ENCODE results near the gene ZRSR2.

ZRSR2 gene

DNA sequence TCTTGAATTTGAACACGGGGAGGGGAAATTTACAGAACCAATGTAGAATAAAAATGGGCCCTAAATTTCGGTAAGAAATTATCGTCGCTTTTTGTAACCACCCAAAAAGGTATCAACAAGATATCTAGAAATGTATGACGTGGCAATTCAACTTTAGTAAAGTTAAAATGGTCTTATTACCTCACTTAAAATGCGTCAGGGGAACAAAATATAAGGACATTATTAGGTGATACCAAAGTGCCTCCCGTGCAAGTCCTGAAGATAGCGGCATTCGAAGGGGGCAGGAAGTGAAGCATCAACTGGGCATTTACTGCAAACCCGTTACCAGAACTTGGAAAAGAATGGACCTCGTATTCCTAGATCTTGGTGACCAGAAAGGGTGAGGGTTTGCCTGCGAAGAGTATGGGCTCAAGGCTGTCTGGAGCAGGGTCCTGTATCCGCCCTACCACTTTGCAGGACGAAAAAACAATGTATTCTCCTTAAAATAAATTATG lies 63.3 kb downstream of the ZRSR2 start:
- Histone ChIP-seq H3K4me1 (ENCODE audit: control insufficient read depth, insufficient read depth, low read length) (no peaks in the 10 kb centered on the region), H3K36me3 (ENCODE audit: control insufficient read depth, insufficient read depth, low read length) (no peaks in the 10 kb centered on the region), H3K27me3 (ENCODE audit: control insufficient read depth, insufficient read depth, low read length, poor library complexity, severe bottlenecking) (no peaks in the 10 kb centered on the region), H3K4me3 (ENCODE audit: insufficient read depth, low read depth, low read length) (peak overlapping the region; percentile 66), H3K9me3 (ENCODE audit: control insufficient read depth, low read length) (no peaks in the 10 kb centered on the region), H3K27ac (ENCODE audit: insufficient read depth, low read depth, low read length, poor library complexity, severe bottlenecking) (peak overlapping the region; percentile 74)
- 1% methylated on average over 9 to 14 of the region's 14 CpGs for WGBS, 2 experiments

DNA sequence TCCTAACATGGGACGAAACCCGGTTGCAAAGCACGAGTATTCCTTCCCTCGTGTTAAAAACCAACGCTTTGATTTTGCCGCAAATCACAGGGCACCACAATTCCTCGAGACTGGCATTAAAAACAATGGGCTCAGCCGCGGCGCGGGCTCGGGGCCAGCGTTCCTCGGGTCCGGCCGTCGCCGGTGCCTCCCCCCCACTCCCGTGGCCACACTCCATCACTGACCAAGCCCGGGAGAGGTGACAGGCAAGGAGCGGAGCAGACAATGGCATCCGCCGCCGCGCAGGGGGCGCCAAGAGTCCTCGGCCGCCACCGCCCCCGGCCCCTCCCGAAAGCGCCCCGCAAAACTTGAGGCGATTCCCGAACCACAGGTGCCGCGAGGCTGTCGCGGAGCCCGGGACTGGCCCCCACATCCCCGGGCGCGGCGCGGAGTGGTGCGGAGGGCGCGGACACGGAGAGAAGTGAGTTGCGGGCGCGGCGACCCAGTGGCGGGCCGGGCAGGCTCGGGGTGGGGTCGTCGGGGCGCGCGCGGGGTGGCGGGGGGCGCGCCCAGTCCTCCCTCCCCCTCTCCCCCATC lies 63.9 kb downstream of the ZRSR2 start:
- Histone ChIP-seq H3K9me3 (ENCODE audit: control insufficient read depth, low read length) (no peaks in the 10 kb centered on the region), H3K4me3 (ENCODE audit: insufficient read depth, low read depth, low read length) (peak overlapping the region; percentile 66), H3K27ac (ENCODE audit: insufficient read depth, low read depth, low read length, poor library complexity, severe bottlenecking) (peak overlapping the region; percentile 74), H3K4me1 (ENCODE audit: control insufficient read depth, insufficient read depth, low read length) (no peaks in the 10 kb centered on the region), H3K36me3 (ENCODE audit: control insufficient read depth, insufficient read depth, low read length) (no peaks in the 10 kb centered on the region), H3K27me3 (ENCODE audit: control insufficient read depth, insufficient read depth, low read length, poor library complexity, severe bottlenecking) (no peaks in the 10 kb centered on the region)
- WGBS, 2 experiments: 0% methylated on average over 53 to 55 of the region's 65 CpGs

DNA sequence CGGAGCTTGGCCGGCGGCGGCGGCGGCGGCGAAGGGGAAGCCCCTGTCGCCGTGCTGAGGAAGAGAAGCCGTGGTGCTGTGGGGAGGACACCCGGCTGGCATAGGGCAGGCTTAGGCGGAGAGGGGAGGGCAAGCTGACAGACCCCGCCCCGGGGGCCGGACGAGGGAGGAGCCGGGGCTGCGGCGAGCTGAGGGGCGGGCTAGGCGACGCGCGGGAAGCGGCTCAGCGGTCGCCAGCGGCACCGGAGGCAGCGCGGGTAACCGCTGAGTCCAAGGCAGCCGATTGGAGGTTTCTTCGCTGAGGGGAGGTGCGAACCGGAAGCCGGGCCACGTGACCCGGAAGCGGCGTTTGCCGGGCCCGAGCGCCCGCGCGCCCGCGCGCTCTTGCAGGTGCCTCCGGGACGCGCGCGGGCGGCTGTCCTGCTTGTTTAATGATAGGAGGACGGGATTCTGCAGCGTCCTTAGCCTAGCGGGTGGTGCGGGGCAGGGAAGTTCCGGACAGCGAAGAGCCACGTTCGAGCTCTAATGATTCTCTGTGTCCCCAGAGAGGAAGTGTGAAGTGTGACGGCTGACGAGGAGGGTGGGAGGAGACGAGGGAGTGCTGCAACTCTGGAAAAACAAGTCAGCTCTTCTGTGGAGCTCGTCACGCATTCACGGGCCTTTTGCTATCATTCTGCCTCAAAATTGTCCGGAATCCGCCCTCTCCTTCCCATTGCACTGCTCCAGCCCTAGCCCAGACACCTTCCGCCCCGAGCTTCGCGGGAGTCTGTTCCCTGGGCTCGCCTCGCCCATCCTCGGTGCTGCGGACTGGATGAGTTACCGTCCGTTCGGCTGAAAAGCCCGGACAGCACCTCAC lies 64.7 kb downstream of the ZRSR2 start, which contains the start of gene AP1S2:
TSS of gene AP1S2 (minus strand) at position 102 of the 856 bp plus-strand sequence. CDS start 2,289 bp downstream, outside the sequence.
- Histone ChIP-seq H3K27me3 (ENCODE audit: control insufficient read depth, insufficient read depth, low read length, poor library complexity, severe bottlenecking) (no peaks in the 10 kb centered on the region), H3K4me3 (ENCODE audit: insufficient read depth, low read depth, low read length) (peak within 1 kb of the TSS; percentile 66), H3K36me3 (ENCODE audit: control insufficient read depth, insufficient read depth, low read length) (no peaks in the 10 kb centered on the region), H3K27ac (ENCODE audit: insufficient read depth, low read depth, low read length, poor library complexity, severe bottlenecking) (peak within 1 kb of the TSS; percentile 74), H3K9me3 (ENCODE audit: control insufficient read depth, low read length) (no peaks in the 10 kb centered on the region), H3K4me1 (ENCODE audit: control insufficient read depth, insufficient read depth, low read length) (no peaks in the 10 kb centered on the region)
- WGBS, 2 experiments: 0% methylated on average over 85 of the region's 85 CpGs

DNA sequence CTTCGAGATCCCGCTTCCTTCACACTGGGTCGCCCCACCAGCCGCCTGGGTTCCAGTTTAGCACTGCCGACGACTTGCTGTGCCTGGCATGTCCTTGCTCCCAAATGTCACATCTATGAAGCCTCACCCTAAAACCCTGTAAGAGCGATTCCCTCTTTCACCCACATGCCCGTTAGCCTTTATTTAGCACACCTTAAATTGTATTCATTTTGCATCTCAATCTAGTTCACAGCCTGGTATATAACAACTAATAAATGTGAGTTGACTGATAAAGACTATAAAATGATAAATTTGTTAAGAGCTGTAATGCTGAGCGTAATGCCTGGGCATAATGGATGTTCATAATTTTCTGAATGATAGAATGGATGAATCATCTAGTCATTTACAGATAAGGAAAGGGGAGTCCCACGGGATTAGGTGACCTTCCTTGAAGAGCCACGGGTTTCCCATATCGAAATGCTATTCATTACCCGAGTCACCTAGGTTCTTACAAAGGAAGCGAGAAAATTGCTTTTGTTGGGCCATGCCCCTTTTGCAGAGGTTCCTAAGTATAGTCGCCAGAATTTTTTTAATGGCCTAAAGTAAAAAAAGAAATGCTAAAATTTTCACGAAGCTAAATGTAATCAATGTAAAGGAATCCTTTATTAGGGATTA lies 65.4 kb downstream of the ZRSR2 start:
- H3K9me3 ChIP-seq (ENCODE audit: control insufficient read depth, low read length): no peaks in the 10 kb centered on the region
- H3K36me3 ChIP-seq (ENCODE audit: control insufficient read depth, insufficient read depth, low read length): no peaks in the 10 kb centered on the region
- H3K27ac ChIP-seq (ENCODE audit: insufficient read depth, low read depth, low read length, poor library complexity, severe bottlenecking): peak overlapping the region; percentile 62
- H3K27me3 ChIP-seq (ENCODE audit: control insufficient read depth, insufficient read depth, low read length, poor library complexity, severe bottlenecking): no peaks in the 10 kb centered on the region
- no peaks in the 10 kb centered on the region for H3K4me1 ChIP-seq (ENCODE audit: control insufficient read depth, insufficient read depth, low read length)
- H3K4me3 ChIP-seq (ENCODE audit: insufficient read depth, low read depth, low read length): peak overlapping the region; percentile 66
- WGBS, 2 experiments: 11 to 15% methylated on average over 14 to 15 of the region's 16 CpGs

DNA sequence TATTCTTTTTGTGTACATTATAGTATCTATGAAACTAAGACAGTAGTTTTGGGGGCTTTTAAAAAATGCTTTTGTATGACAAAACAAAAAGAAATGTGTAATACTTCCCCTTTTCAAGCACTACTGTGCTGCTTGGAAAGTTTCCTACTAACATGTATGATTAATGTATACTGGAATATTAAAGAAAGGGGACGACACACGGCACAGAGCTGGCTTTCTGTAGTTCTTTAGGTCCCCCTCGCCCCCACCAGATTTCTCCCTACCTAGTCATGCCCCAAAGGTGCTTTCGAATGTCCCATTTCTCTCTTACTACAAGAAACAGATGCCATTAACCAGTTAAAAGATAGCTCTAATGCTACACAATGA lies 65.9 kb downstream of the ZRSR2 start:
- no peaks in the 10 kb centered on the region for H3K4me1 ChIP-seq (ENCODE audit: control insufficient read depth, insufficient read depth, low read length)
- H3K27me3 ChIP-seq (ENCODE audit: control insufficient read depth, insufficient read depth, low read length, poor library complexity, severe bottlenecking): no peaks in the 10 kb centered on the region
- no peak overlapping the region for H3K27ac ChIP-seq (ENCODE audit: insufficient read depth, low read depth, low read length, poor library complexity, severe bottlenecking)
- 56 to 61% methylated on average over 4 of the region's 4 CpGs for WGBS, 2 experiments
- peak overlapping the region; percentile 66 for H3K4me3 ChIP-seq (ENCODE audit: insufficient read depth, low read depth, low read length)
- no peaks in the 10 kb centered on the region for H3K36me3 ChIP-seq (ENCODE audit: control insufficient read depth, insufficient read depth, low read length)
- no peaks in the 10 kb centered on the region for H3K9me3 ChIP-seq (ENCODE audit: control insufficient read depth, low read length)

DNA sequence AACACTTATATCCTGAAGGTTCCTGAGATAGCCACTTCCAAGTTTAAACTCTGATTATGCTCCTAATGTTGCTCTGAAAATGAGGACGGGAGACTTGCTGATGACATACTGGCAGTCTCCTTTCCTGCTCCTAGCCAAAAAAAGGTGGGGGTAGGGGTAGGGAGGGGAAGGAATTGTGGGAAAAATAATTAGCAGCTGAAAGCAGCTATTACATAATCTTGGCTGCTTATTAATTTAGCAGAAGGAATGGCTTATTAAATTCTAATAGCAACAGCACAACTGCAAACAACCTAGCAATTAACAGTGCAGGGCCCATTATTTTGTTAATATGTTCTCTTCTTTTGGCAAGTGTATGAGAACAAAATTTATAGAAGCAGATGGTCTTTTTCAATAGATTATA lies 66.4 kb downstream of the ZRSR2 start:
- H3K36me3 ChIP-seq (ENCODE audit: control insufficient read depth, insufficient read depth, low read length): no peaks in the 10 kb centered on the region
- H3K9me3 ChIP-seq (ENCODE audit: control insufficient read depth, low read length): no peaks in the 10 kb centered on the region
- H3K27me3 ChIP-seq (ENCODE audit: control insufficient read depth, insufficient read depth, low read length, poor library complexity, severe bottlenecking): no peaks in the 10 kb centered on the region
- H3K4me1 ChIP-seq (ENCODE audit: control insufficient read depth, insufficient read depth, low read length): no peaks in the 10 kb centered on the region
- H3K4me3 ChIP-seq (ENCODE audit: insufficient read depth, low read depth, low read length): no peak overlapping the region
- 11 to 52% methylated on average over 1 of the region's 1 CpG for WGBS, 2 experiments
- no peak overlapping the region for H3K27ac ChIP-seq (ENCODE audit: insufficient read depth, low read depth, low read length, poor library complexity, severe bottlenecking)

DNA sequence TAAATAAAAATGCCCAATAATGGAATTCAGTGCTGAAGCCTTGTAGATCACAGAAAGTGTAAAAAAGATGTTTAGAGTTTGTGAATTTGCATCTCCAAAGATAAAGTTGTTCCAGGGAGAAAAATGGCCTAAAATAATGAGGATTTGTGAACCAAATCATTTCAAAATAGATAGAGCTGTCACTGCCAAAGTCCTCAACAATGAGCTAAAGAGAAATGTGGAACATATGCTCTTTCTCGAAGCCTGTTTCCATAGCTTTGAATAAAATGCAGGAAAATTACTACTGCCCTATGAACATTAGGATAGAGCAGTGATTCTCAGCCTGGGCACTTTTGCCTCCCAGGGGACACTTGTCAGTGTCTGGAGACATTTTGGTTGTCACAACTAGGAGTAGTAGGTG lies 67.8 kb downstream of the ZRSR2 start:
- 92 to 100% methylated on average over 1 of the region's 1 CpG for WGBS, 2 experiments
- Histone ChIP-seq H3K9me3 (ENCODE audit: control insufficient read depth, low read length) (no peaks in the 10 kb centered on the region), H3K27me3 (ENCODE audit: control insufficient read depth, insufficient read depth, low read length, poor library complexity, severe bottlenecking) (no peaks in the 10 kb centered on the region), H3K36me3 (ENCODE audit: control insufficient read depth, insufficient read depth, low read length) (no peaks in the 10 kb centered on the region), H3K4me3 (ENCODE audit: insufficient read depth, low read depth, low read length) (no peak overlapping the region), H3K27ac (ENCODE audit: insufficient read depth, low read depth, low read length, poor library complexity, severe bottlenecking) (no peak overlapping the region), H3K4me1 (ENCODE audit: control insufficient read depth, insufficient read depth, low read length) (no peaks in the 10 kb centered on the region)

DNA sequence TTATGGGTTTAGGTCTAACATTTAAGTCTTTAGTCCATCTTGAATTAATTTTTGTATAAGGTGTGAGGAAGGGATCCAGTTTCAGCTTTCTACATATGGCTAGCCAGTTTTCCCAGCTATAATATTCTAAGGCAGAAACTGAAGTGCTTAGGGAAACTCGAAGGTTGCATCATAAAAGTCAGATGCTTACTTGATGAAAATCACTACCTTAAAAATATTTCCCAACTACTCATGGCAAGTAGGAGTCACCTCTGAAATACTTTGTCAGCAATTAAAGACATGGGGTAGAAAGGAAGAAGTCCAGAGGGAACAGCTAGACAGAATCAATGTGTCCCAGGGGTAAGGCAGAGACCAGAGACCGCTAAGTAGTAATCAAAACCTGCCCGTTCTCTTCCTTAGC lies 70.6 kb downstream of the ZRSR2 start:
- H3K9me3 ChIP-seq (ENCODE audit: control insufficient read depth, low read length): no peaks in the 10 kb centered on the region
- no peak overlapping the region for H3K27ac ChIP-seq (ENCODE audit: insufficient read depth, low read depth, low read length, poor library complexity, severe bottlenecking)
- no peaks in the 10 kb centered on the region for H3K27me3 ChIP-seq (ENCODE audit: control insufficient read depth, insufficient read depth, low read length, poor library complexity, severe bottlenecking)
- WGBS, 2 experiments: 88 to 93% methylated on average over 3 of the region's 3 CpGs
- no peaks in the 10 kb centered on the region for H3K36me3 ChIP-seq (ENCODE audit: control insufficient read depth, insufficient read depth, low read length)
- no peaks in the 10 kb centered on the region for H3K4me1 ChIP-seq (ENCODE audit: control insufficient read depth, insufficient read depth, low read length)
- no peak overlapping the region for H3K4me3 ChIP-seq (ENCODE audit: insufficient read depth, low read depth, low read length)

DNA sequence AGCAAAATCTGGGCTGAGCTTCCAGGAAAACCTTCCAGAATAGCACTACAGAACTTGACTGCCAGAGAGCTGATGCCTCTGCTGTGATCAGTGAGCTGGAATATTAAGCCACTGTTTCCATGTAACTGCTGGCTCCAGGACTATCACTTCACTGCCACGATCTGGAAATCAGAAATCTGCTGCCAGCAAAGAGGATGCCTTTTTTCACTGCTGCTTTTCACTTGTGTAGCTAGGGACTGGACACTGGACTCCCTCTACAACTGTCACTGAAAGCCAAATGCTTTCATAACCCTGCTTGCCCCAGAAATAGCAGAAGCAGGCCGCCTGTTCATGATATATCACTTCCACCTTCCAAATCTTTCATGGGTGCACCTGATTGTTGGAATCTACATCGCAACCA lies 73.7 kb downstream of the ZRSR2 start:
- Histone ChIP-seq H3K36me3 (ENCODE audit: control insufficient read depth, insufficient read depth, low read length) (no peaks in the 10 kb centered on the region), H3K4me3 (ENCODE audit: insufficient read depth, low read depth, low read length) (no peak overlapping the region), H3K27ac (ENCODE audit: insufficient read depth, low read depth, low read length, poor library complexity, severe bottlenecking) (no peak overlapping the region), H3K9me3 (ENCODE audit: control insufficient read depth, low read length) (no peaks in the 10 kb centered on the region), H3K4me1 (ENCODE audit: control insufficient read depth, insufficient read depth, low read length) (no peaks in the 10 kb centered on the region), H3K27me3 (ENCODE audit: control insufficient read depth, insufficient read depth, low read length, poor library complexity, severe bottlenecking) (no peaks in the 10 kb centered on the region)
- 97 to 100% methylated on average over 3 of the region's 3 CpGs for WGBS, 2 experiments

DNA sequence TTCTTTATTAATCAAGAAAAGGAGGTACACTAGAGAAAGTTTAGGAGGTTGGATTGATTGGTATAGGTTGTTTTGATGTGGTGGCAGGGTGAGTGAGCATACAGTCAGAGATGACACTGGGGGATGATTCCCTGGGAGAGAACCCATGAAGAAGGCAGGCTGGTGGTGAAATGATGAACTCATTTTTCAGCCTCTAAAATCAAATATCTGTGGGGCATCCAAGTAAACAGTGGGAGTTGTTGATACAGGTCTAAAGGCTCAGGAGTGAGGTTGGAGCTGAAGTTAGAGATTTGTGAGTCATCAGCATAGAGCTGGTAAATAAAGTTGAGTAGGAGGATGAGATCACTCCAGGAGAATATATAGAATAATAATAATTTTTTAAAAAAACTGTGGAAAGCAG lies 74.3 kb downstream of the ZRSR2 start:
- H3K9me3 ChIP-seq (ENCODE audit: control insufficient read depth, low read length): no peaks in the 10 kb centered on the region
- H3K27ac ChIP-seq (ENCODE audit: insufficient read depth, low read depth, low read length, poor library complexity, severe bottlenecking): no peak overlapping the region
- H3K4me3 ChIP-seq (ENCODE audit: insufficient read depth, low read depth, low read length): no peak overlapping the region
- H3K4me1 ChIP-seq (ENCODE audit: control insufficient read depth, insufficient read depth, low read length): no peaks in the 10 kb centered on the region
- no peaks in the 10 kb centered on the region for H3K27me3 ChIP-seq (ENCODE audit: control insufficient read depth, insufficient read depth, low read length, poor library complexity, severe bottlenecking)
- no peaks in the 10 kb centered on the region for H3K36me3 ChIP-seq (ENCODE audit: control insufficient read depth, insufficient read depth, low read length)
